Measurements from ENCODE around the gene HOXA9.

DNA sequence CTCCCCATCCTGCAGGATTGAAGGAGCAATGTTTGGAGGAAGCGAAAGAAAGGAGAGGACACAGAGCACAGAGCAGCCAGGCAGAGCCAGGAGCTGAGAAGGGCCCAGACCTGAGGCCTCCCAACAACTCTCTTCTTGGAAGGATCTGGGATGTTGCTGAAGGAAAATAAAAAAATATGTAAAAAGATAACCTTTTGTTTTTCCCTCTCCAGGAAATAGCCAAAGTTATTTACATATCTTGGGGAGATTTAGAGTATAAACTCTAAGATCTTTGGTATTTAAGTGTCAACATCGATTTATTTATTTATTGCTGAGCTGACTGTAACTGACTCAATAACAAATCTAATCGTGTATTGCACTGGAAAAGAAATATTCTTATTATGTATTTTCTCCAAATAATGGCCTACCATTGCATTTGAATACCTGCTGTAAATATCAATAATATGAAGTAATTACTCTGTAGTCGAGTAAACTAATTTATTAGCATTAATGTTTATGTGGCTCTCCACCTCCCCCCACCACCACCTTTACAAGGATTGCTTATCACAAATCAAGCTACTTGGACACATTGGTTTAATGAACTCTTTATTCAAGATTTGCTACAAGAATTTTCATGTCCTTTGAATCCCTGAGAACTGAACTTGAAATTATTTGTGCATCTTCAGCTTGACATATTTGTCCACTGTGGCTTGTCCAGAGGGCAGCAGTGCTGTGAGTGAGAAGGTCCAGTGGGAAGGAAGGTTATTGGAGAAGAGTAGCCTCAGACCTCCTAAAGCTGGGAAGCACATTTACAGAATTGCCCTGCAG lies 21.5 kb upstream of the HOXA9 start:
- TF ChIP-seq MXI1 (IDR thresholded peaks at IDR 0.05; ENCODE audit: borderline replicate concordance, low read depth, low read length), result no peak
- no peak for TF ChIP-seq POLR2A (IDR thresholded peaks at IDR 0.05; ENCODE audit: low read depth, low read length)
- TF ChIP-seq, protein P1, sequence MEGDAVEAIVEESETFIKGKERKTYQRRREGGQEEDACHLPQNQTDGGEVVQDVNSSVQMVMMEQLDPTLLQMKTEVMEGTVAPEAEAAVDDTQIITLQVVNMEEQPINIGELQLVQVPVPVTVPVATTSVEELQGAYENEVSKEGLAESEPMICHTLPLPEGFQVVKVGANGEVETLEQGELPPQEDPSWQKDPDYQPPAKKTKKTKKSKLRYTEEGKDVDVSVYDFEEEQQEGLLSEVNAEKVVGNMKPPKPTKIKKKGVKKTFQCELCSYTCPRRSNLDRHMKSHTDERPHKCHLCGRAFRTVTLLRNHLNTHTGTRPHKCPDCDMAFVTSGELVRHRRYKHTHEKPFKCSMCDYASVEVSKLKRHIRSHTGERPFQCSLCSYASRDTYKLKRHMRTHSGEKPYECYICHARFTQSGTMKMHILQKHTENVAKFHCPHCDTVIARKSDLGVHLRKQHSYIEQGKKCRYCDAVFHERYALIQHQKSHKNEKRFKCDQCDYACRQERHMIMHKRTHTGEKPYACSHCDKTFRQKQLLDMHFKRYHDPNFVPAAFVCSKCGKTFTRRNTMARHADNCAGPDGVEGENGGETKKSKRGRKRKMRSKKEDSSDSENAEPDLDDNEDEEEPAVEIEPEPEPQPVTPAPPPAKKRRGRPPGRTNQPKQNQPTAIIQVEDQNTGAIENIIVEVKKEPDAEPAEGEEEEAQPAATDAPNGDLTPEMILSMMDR (conservative IDR thresholded peaks at IDR 0.05; ENCODE audit: low read depth, low read length), result no peak
- no peak for TF ChIP-seq RAD21 (IDR thresholded peaks at IDR 0.05; ENCODE audit: low read length)
- no peak for TF ChIP-seq RFX5 (IDR thresholded peaks at IDR 0.05; ENCODE audit: low read depth, low read length)
- TF ChIP-seq SMC3 (IDR thresholded peaks at IDR 0.05; ENCODE audit: low read depth, low read length), result no peak
- no peak for TF ChIP-seq BHLHE40 (IDR thresholded peaks at IDR 0.05; ENCODE audit: low read depth, low read length)
- TF ChIP-seq NFE2L2 (IDR thresholded peaks at IDR 0.05; ENCODE audit: low read depth, low read length), result no peak
- TF ChIP-seq CEBPB (IDR thresholded peaks at IDR 0.05; ENCODE audit: low read depth, low read length), result no peak
- TF ChIP-seq MAZ (IDR thresholded peaks at IDR 0.05; ENCODE audit: borderline replicate concordance, low read depth, low read length), result no peak
- no peak for TF ChIP-seq ELK1 (IDR thresholded peaks at IDR 0.05; ENCODE audit: borderline replicate concordance, low read depth, low read length)

Measured in IMR-90 (cell line).